SK-N-SH (cell line): ENCODE results near the gene PKM. TPM values are rescaled to one million over a fixed set of nuclear protein-coding genes. Genes with fewer than 3 reads are reported as not detected.

Experiments used
- CTCF ChIA-PET: fragments of 300-600, 350-600 bp; formaldehyde crosslinking; extraction: SDS; loops from one replicate; lab custom pipeline; 2021; lab: Yijun Ruan, JAX
- POLR2A ChIA-PET: fragments of 350-600 bp; sonication (Branson Sonifier 250); formaldehyde crosslinking; extraction: SDS; loops from one replicate; lab custom pipeline; 2020; ENCODE audit warnings: antibody characterized with exemption, inconsistent platforms; lab: Yijun Ruan, JAX
- DNase-seq: peaks from one replicate; pipeline ENCODE4 v3.0.0; 2012
- H2AFZ ChIP-seq: fragments of 200-600 bp; sonication (generic); 2 replicates; pipeline ENCODE4 v1.8.1; 2016; ENCODE audit warnings: antibody characterized with exemption, mild to moderate bottlenecking, low read depth
- H3F3A ChIP-seq: fragments of 200-600 bp; sonication (generic); replicated peaks from 2 replicates; pipeline ENCODE3; 2016; ENCODE audit warnings: antibody characterized with exemption, mild to moderate bottlenecking; ENCODE audit not compliant: insufficient read depth
- H3K27ac ChIP-seq, 2 experiments: fragments of 200-500 bp in 1 of 2; fragments of 200-600 bp in 1 of 2; sonication (Bioruptor generic) in 1 of 2; sonication (generic), shearing (Covaris generic) in 1 of 2; 2 replicates each; pipeline versions ENCODE4 v1.5.1 to v1.6.1; 2014 to 2016; ENCODE audit warnings: low read depth in 2 of 2, inconsistent platforms in 1 of 2, low read length in 1 of 2, mild to moderate bottlenecking in 1 of 2, mixed read lengths in 1 of 2
- H3K27me3 ChIP-seq: fragments of 200-600 bp; sonication (generic), shearing (Covaris generic); 2 replicates; pipeline ENCODE4 v1.6.1; 2016; ENCODE audit warnings: mixed run types; ENCODE audit not compliant: insufficient read depth
- H3K36me3 ChIP-seq, 2 experiments: fragments of 200-500 bp in 1 of 2; fragments of 200-600 bp in 1 of 2; sonication (Bioruptor generic) in 1 of 2; sonication (generic) in 1 of 2; replicated peaks in 1 of 2; 2 replicates each; pipeline versions ENCODE3 to v1.5.1; 2014 to 2016; ENCODE audit warnings: low read length in 1 of 2, mild to moderate bottlenecking in 1 of 2; ENCODE audit not compliant: insufficient read depth in 2 of 2, control insufficient read depth in 1 of 2
- H3K4me1 ChIP-seq, 2 experiments: fragments of 200-500 bp in 1 of 2; fragments of 200-600 bp in 1 of 2; sonication (Bioruptor generic) in 1 of 2; sonication (generic), shearing (Covaris generic) in 1 of 2; 2 replicates each; pipeline versions ENCODE4 v1.5.1 to v1.6.1; 2014 to 2016; ENCODE audit warnings: low read depth in 1 of 2, low read length in 1 of 2, mixed run types in 1 of 2; ENCODE audit not compliant: insufficient read depth in 2 of 2, control insufficient read depth in 1 of 2
- H3K4me2 ChIP-seq: fragments of 200-600 bp; sonication (generic), shearing (Covaris generic); 2 replicates; pipeline ENCODE4 v1.6.1; 2017; ENCODE audit warnings: mixed run types
- H3K4me3 ChIP-seq, 2 experiments: fragments of 200-500 bp in 1 of 2; fragments of 200-600 bp in 1 of 2; sonication (Bioruptor generic) in 1 of 2; sonication (generic), shearing (Covaris generic) in 1 of 2; 2 replicates each; pipeline versions ENCODE4 v1.5.1 to v1.8.1; 2014 to 2016; ENCODE audit warnings: low read depth in 2 of 2, inconsistent platforms in 1 of 2, low read length in 1 of 2, mild to moderate bottlenecking in 1 of 2, mixed read lengths in 1 of 2, moderate library complexity in 1 of 2
- H3K79me2 ChIP-seq: fragments of 200-600 bp; sonication (generic); 2 replicates; pipeline ENCODE4 v1.8.1; 2017; ENCODE audit warnings: mild to moderate bottlenecking; ENCODE audit not compliant: insufficient read depth
- H3K9ac ChIP-seq: fragments of 200-600 bp; sonication (generic); 2 replicates; pipeline ENCODE4 v1.6.1; 2017; ENCODE audit warnings: mixed run types
- H3K9me2 ChIP-seq: fragments of 200-600 bp; sonication (generic); 2 replicates; pipeline ENCODE4 v1.6.1; 2017; ENCODE audit warnings: mixed run types
- H3K9me3 ChIP-seq: fragments of 200-600 bp; sonication (generic); 2 replicates; pipeline ENCODE4 v1.6.1; 2017; ENCODE audit warnings: mixed run types, mild to moderate bottlenecking, moderate library complexity
- H4K20me1 ChIP-seq: fragments of 200-600 bp; sonication (generic); 2 replicates; pipeline ENCODE4 v1.6.1; 2017; ENCODE audit warnings: mild to moderate bottlenecking, mixed run types; ENCODE audit not compliant: insufficient read depth
- FOXM1 ChIP-seq: IDR thresholded peaks from 2 replicates; pipeline ENCODE4 v1.4.0; 2012; ENCODE audit warnings: low read depth, mild to moderate bottlenecking
- GABPA ChIP-seq: IDR thresholded peaks from 2 replicates; pipeline ENCODE4 v1.4.0; 2012; ENCODE audit warnings: low read depth, mild to moderate bottlenecking
- JUND ChIP-seq: IDR thresholded peaks from 2 replicates; pipeline ENCODE4 v1.4.0; 2012
- MAX ChIP-seq: IDR thresholded peaks from 2 replicates; pipeline ENCODE4 v1.4.0; 2012; ENCODE audit warnings: low read depth
- NRF1 ChIP-seq: IDR thresholded peaks from 2 replicates; pipeline ENCODE4 v1.6.1; 2012; ENCODE audit warnings: low read depth, mild to moderate bottlenecking, low read length
- REST ChIP-seq: IDR thresholded peaks from 2 replicates; pipeline ENCODE4 v1.6.1; 2012; ENCODE audit warnings: mild to moderate bottlenecking, low read depth, low read length, moderate library complexity
- RFX5 ChIP-seq: IDR thresholded peaks from 2 replicates; pipeline ENCODE4 v1.6.1; 2012; ENCODE audit warnings: mild to moderate bottlenecking, improper control_type of control experiment, low read length
- SIN3A ChIP-seq: IDR thresholded peaks from 2 replicates; pipeline ENCODE4 v1.6.1; 2012; ENCODE audit warnings: low read depth, mild to moderate bottlenecking, low read length, moderate library complexity, borderline replicate concordance
- TCF12 ChIP-seq: IDR thresholded peaks from 2 replicates; pipeline ENCODE4 v1.4.0; 2012
- WGBS: methylation state at CpG from one replicate; pipeline ENCODE4 v1.1.6; 2017; ENCODE audit warnings: low lambda C conversion rate; 5-methylcytosine and 5-hydroxymethylcytosine counted together
- polyA plus RNA-seq, 3 experiments: library from polyadenylated mRNA; depleted of rRNA; stranded (reverse); fragments of >200 nt; gene quantifications; 2 replicates each; pipeline ENCODE4 v1.2.3, GENCODE V29; 2012
- TF ChIP-seq, protein P1 (sequence below): IDR thresholded peaks from 2 replicates; pipeline ENCODE4 v1.4.0; 2012; ENCODE audit warnings: low read depth, borderline replicate concordance

The PKM gene
- polyA plus RNA-seq, 1 of the 3 experiments (the other 2 are of a cell fraction): 1,453 TPM

DNA sequence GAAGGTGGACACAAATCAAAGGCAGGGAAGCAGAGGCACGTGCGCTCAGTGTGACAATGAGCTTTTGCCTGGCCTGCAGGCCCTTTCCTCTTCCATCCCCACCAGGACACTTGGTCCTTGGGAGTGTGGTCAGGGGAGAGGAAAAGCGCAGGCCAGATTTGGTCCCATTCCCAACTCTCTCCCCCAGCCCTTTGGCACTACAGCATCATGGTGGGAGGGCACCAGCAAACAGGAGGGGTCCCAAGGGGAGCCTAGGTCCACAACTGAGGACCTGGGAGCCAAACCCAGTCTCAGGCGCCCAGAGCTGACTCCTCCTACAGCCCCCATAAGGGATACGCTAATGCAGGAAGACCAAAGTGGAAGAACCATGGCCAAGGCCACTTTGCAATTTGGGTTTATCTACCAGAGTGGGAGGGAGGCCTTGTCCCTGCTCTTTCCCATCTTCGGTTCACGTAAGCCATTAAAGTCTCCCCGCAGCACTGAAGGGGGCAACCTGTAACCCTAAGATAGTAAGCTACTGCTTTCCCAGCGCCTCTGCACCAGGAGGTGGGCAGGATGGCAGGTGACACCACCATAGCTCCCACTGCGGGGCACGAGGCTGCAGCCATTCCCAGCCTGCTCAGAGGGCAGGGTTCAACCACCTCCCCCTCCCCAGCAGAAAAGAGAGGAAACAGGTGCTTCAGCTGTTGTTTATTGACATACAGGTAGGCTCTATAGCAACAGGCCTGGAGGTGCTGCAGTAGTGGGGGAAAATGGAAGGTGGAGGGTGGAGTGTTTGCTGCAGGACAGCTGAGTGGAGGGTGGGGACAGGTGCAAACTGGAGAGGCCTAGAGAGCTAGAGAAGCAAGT, 32.4 kb downstream of the PKM start:
- Histone ChIP-seq H3F3A (peaks cover 69% of the 10 kb centered on the region), H3K4me3 (no peak overlapping the region; a peak in 1 of 4 replicates), H3K79me2 (peaks cover 13% of the 10 kb centered on the region)
- ChIA-PET POLR2A (interaction anchor here (3.7 kb wide), 1 partner anchor 32 kb away, joined by 17 read pairs; the partner anchor contains the start of gene PKM), CTCF (interaction anchor here (0.6 to 5.5 kb wide), 10 partner anchors 9 to 397 kb away, joined by 3 to 35 read pairs (median 4); partner anchors contain the start of gene PKM)
- no peak for TF ChIP-seq REST
- TF ChIP-seq RFX5: no peak
- TF ChIP-seq MAX: no peak
- no peak for TF ChIP-seq SIN3A
- no peak for TF ChIP-seq NRF1
- TF ChIP-seq JUND: no peak
- TF ChIP-seq FOXM1: no peak
- no peak for TF ChIP-seq GABPA
- TF ChIP-seq, protein P1, sequence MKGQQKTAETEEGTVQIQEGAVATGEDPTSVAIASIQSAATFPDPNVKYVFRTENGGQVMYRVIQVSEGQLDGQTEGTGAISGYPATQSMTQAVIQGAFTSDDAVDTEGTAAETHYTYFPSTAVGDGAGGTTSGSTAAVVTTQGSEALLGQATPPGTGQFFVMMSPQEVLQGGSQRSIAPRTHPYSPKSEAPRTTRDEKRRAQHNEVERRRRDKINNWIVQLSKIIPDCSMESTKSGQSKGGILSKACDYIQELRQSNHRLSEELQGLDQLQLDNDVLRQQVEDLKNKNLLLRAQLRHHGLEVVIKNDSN: no peak
- no peak for TF ChIP-seq TCF12
- TF ChIP-seq, all 33 proteins: peak for 0
- Histone ChIP-seq H3K27ac (no peak overlapping the region), H3K27me3 (no peaks in the 10 kb centered on the region), H3K4me1 (peaks cover 14 to 22% of the 10 kb centered on the region in 2 experiments; a peak in 3 of 4 replicates), H2AFZ (no peak overlapping the region), H3K9me2 (no peaks in the 10 kb centered on the region), H3K9ac (no peak overlapping the region), H3K4me2 (no peak overlapping the region), H3K9me3 (no peaks in the 10 kb centered on the region), H4K20me1 (peaks cover 57% of the 10 kb centered on the region), H3K36me3 (peaks cover 53 to 54% of the 10 kb centered on the region in 2 experiments)
- 85% methylated on average over 8 of the region's 11 CpGs for WGBS
- no peak for DNase-seq
